HepG2 (cell line): ENCODE results near the gene CAMTA1. TPM values are rescaled to one million over a fixed set of nuclear protein-coding genes. Genes with fewer than 3 reads are reported as not detected.

Experiments used
- ATAC-seq: fragments of 200-7000 bp; cut with Tn5 transposase; 3 replicates; pipeline ENCODE4 v1.9.1; 2020; ENCODE audit warnings: mild to moderate bottlenecking, moderate library complexity
- BruUV-seq: library from RNA; stranded (reverse); fragments of 400-500 nt; replicated peaks from 2 replicates; lab custom pipeline; 2021; lab: Mats Ljungman, UMichigan
- CTCF ChIA-PET: fragments of 300-600 bp; formaldehyde crosslinking; extraction: SDS; loops from one replicate; lab custom pipeline; 2021; ENCODE audit warnings: low total read pairs, inconsistent platforms, low intra/inter-chr PET ratio; lab: Yijun Ruan, JAX
- POLR2A ChIA-PET: fragments of 350-600 bp; sonication (Branson Sonifier 250); formaldehyde crosslinking; loops from one replicate; lab custom pipeline; 2020; ENCODE audit warnings: antibody characterized with exemption, inconsistent platforms; lab: Yijun Ruan, JAX
- DNase-seq: peaks from one replicate; pipeline ENCODE4 v3.0.0-alpha.2; 2015; ENCODE audit warnings: low spot score
- FAIRE-seq: peaks from 3 replicates; lab custom pipeline; 2011; peaks lifted over from hg19 to GRCh38; lab: Jason Lieb, UNC
- H2AFZ ChIP-seq: one replicate; pipeline ENCODE4 v1.6.1; 2011; ENCODE audit warnings: low read length, inconsistent platforms
- H3K27ac ChIP-seq: fragments of 300-600 bp; 3 replicates; pipeline ENCODE4 v1.8.0; 2011; ENCODE audit warnings: mixed run types, mild to moderate bottlenecking, mixed read lengths, low read length, inconsistent platforms; ENCODE audit not compliant: insufficient read depth; ENCODE audit errors: extremely low read length
- H3K27me3 ChIP-seq, 2 experiments: fragments of 200-600 bp in 1 of 2; 2 replicates in 1 of 2; 3 replicates in 1 of 2; pipeline versions ENCODE4 v1.6.0 to v1.8.0; 2011; ENCODE audit warnings: low read length in 2 of 2, mild to moderate bottlenecking in 2 of 2, moderate library complexity in 2 of 2, inconsistent platforms in 1 of 2; ENCODE audit not compliant: insufficient read depth in 2 of 2, control insufficient read depth in 1 of 2
- H3K36me3 ChIP-seq, 2 experiments: fragments of 200-600 bp in 1 of 2; replicated peaks in 1 of 2; 2 replicates in 1 of 2; 3 replicates in 1 of 2; pipeline versions ENCODE4 v1.5.1 to v1.8.0; 2011; ENCODE audit warnings: low read length in 2 of 2, inconsistent platforms in 1 of 2; ENCODE audit not compliant: insufficient read depth in 2 of 2, control insufficient read depth in 1 of 2
- H3K4me1 ChIP-seq: 2 replicates; pipeline ENCODE4 v1.5.1; 2012; ENCODE audit warnings: low read length, inconsistent platforms; ENCODE audit not compliant: insufficient read depth
- H3K4me2 ChIP-seq: 2 replicates; pipeline ENCODE4 v1.6.0; 2011; ENCODE audit warnings: low read depth, low read length, inconsistent platforms
- H3K4me3 ChIP-seq, 3 experiments: fragments of 200-600 bp in 1 of 3; sonication (generic), shearing (Covaris generic) in 1 of 3; replicated peaks in 1 of 3; 2 replicates each; pipeline ENCODE4 v1.5.1; 2011 to 2016; ENCODE audit warnings: low read length in 3 of 3, inconsistent platforms in 2 of 3, low read depth in 2 of 3, mild to moderate bottlenecking in 2 of 3, control low read depth in 1 of 3, mixed read lengths in 1 of 3; ENCODE audit not compliant: insufficient read depth in 1 of 3
- H3K79me2 ChIP-seq: one replicate; pipeline ENCODE4 v1.6.1; 2011; ENCODE audit warnings: low read length, inconsistent platforms; ENCODE audit not compliant: insufficient read depth
- H3K9ac ChIP-seq: 2 replicates; pipeline ENCODE4 v1.6.0; 2011; ENCODE audit warnings: mild to moderate bottlenecking, low read depth, low read length, inconsistent platforms; ENCODE audit not compliant: insufficient read depth
- H3K9me3 ChIP-seq: 2 replicates; pipeline ENCODE4 v1.5.1; 2012; ENCODE audit warnings: mild to moderate bottlenecking, low read length
- H4K20me1 ChIP-seq: 2 replicates; pipeline ENCODE4 v1.6.0; 2011; ENCODE audit warnings: inconsistent platforms, mild to moderate bottlenecking, low read length, moderate library complexity; ENCODE audit not compliant: insufficient read depth
- ARID2 ChIP-seq: sonication (generic); formaldehyde crosslinking; IDR thresholded peaks from 2 replicates; pipeline ENCODE4 v1.8.1; 2022; ENCODE audit warnings: mild to moderate bottlenecking, missing genetic modification reagents, borderline replicate concordance
- ATF7 ChIP-seq, 2 experiments: fragments of 450-650 bp in 1 of 2; sonication (generic) in 1 of 2; formaldehyde crosslinking in 1 of 2; IDR thresholded peaks; 2 replicates each; pipeline versions ENCODE4 v1.4.0 to v1.6.1; 2016 to 2020; ENCODE audit warnings: antibody characterized with exemption in 1 of 2, mild to moderate bottlenecking in 1 of 2, missing genetic modification reagents in 1 of 2
- DZIP1 ChIP-seq: sonication (generic); formaldehyde crosslinking; IDR thresholded peaks from 2 replicates; pipeline ENCODE4 v1.5.0; 2020; ENCODE audit warnings: mild to moderate bottlenecking, missing genetic modification reagents
- ELF4 ChIP-seq: sonication (generic); formaldehyde crosslinking; IDR thresholded peaks from 2 replicates; pipeline ENCODE4 v1.5.0; 2020; ENCODE audit warnings: missing genetic modification reagents, mild to moderate bottlenecking, moderate library complexity, borderline replicate concordance
- MEIS2 ChIP-seq: sonication (generic); formaldehyde crosslinking; IDR thresholded peaks from 2 replicates; pipeline ENCODE4 v1.9.0; 2021; ENCODE audit warnings: mild to moderate bottlenecking, missing genetic modification reagents
- PCBP2 ChIP-seq: fragments of 200-400 bp; formaldehyde crosslinking; optimal IDR thresholded peaks from 2 replicates; pipeline ENCODE3; 2018; ENCODE audit warnings: low read length, low read depth; ENCODE audit not compliant: poor library complexity, severe bottlenecking
- ZBTB37 ChIP-seq: sonication (generic); formaldehyde crosslinking; IDR thresholded peaks from 2 replicates; pipeline ENCODE4 v1.4.0; 2020; ENCODE audit warnings: mild to moderate bottlenecking, missing genetic modification reagents
- ZNF138 ChIP-seq: sonication (generic); formaldehyde crosslinking; IDR thresholded peaks from 2 replicates; pipeline ENCODE4 v1.5.0; 2020; ENCODE audit warnings: mild to moderate bottlenecking, low read depth, missing genetic modification reagents
- ZNF431 ChIP-seq: sonication (generic); formaldehyde crosslinking; IDR thresholded peaks from 2 replicates; pipeline ENCODE4 v1.9.0; 2022; ENCODE audit warnings: missing genetic modification reagents, low read depth, mild to moderate bottlenecking, borderline replicate concordance
- ZNF580 ChIP-seq: IDR thresholded peaks from 2 replicates; pipeline ENCODE4 v1.6.1; 2016; ENCODE audit warnings: low read depth, borderline replicate concordance
- ZNF678 ChIP-seq: sonication (generic); formaldehyde crosslinking; IDR thresholded peaks from 2 replicates; pipeline ENCODE4 v1.4.0; 2020; ENCODE audit warnings: mild to moderate bottlenecking, missing genetic modification reagents
- ZNF782 ChIP-seq: sonication (generic); formaldehyde crosslinking; IDR thresholded peaks from 2 replicates; pipeline ENCODE4 v1.4.0; 2020; ENCODE audit warnings: missing genetic modification reagents, mild to moderate bottlenecking, borderline replicate concordance
- ZSCAN20 ChIP-seq: sonication (generic); formaldehyde crosslinking; IDR thresholded peaks from 2 replicates; pipeline ENCODE4 v1.4.0; 2020; ENCODE audit warnings: missing genetic modification reagents, mild to moderate bottlenecking, borderline replicate concordance
- WGBS: methylation state at CpG from one replicate; pipeline ENCODE4 v1.1.6; 2017; ENCODE audit warnings: low lambda C conversion rate; 5-methylcytosine and 5-hydroxymethylcytosine counted together
- in situ Hi-C: cut with HindIII; loops from 2 replicates; pipeline ENCODE4 v1.10.0; 2017; ENCODE audit warnings: low pct_unique_long_range_greater_than_20kb; ENCODE audit not compliant: extremely low pct_ligation_motif_present
- intact Hi-C: fragments of 100-400 bp; cut with micrococcal nuclease; formaldehyde crosslinking; loops from one replicate; pipeline ENCODE4 v1.10.0; 2022; ENCODE audit not compliant: unreplicated experiment
- polyA plus RNA-seq, 8 experiments: library from polyadenylated mRNA; depleted of rRNA in 3 of 8; stranded (reverse) in 7 of 8; unstranded in 1 of 8; fragments of >200 nt; fragmentation: Illumina TruSeq in 4 of 8; extraction: Trizol in 4 of 8; gene quantifications; 2 replicates each; pipeline versions ENCODE4 v1.2.1 to v1.2.3, GENCODE V29; 2011 to 2016; ENCODE audit warnings: low read depth in 4 of 8, missing spikeins in 1 of 8, mixed read lengths in 1 of 8; ENCODE audit not compliant: insufficient read depth in 1 of 8
- total RNA-seq, 5 experiments: library from RNA; depleted of rRNA; stranded (reverse); fragments of >200 nt; fragmentation: Illumina TruSeq; extraction: Trizol; gene quantifications; 2 replicates each; pipeline ENCODE4 v1.2.3, GENCODE V29; 2016; ENCODE audit warnings: low read depth in 1 of 5
- TF ChIP-seq, protein P1 (sequence below): sonication (generic); formaldehyde crosslinking; conservative IDR thresholded peaks from 2 replicates; pipeline ENCODE4 v1.5.0; 2020; ENCODE audit warnings: missing genetic modification reagents
- TF ChIP-seq, protein P2 (sequence below): sonication (generic); formaldehyde crosslinking; IDR thresholded peaks from 2 replicates; pipeline ENCODE4 v1.4.0; 2020; ENCODE audit warnings: mild to moderate bottlenecking, missing genetic modification reagents

CAMTA1 gene
- total and polyA plus RNA-seq, 2 of the 13 experiments (the other 11 are each of a cell fraction or from before 2014, with no cell fraction given): 25.0 to 36.4 TPM

DNA sequence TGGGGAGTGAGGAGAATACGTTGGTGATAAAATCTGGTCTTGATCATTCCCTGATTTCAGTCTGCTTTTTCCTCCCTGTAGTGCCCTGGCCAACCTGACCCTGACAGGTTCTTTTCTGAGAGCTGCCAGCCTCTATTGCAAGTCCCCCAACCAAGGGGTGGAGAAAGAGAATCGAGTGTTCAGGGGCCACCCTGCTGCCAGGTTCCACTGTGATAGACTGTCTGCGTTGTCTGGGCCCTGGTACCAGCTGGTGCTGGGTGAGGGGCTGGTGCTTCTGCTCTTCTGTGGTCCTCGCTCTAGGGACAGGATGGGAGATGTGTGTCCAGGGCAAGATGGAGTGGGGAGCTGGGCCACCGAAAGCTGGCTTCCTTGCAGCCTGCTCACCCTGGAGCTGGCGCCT is 214.6 kb downstream of the CAMTA1 start (continued):
- TF ChIP-seq DZIP1 (CRISPR knock-in tag) (no peak), ZNF138 (CRISPR knock-in tag) (no peak), ELF4 (CRISPR knock-in tag) (no peak), PCBP2 (no peak), ZSCAN20 (no peak), ATF7 (IDR thresholded peaks at IDR 0.05) (no peak), ATF7 (CRISPR knock-in tag; IDR thresholded peaks at IDR 0.05) (no peak)
- TF ChIP-seq, protein P1, sequence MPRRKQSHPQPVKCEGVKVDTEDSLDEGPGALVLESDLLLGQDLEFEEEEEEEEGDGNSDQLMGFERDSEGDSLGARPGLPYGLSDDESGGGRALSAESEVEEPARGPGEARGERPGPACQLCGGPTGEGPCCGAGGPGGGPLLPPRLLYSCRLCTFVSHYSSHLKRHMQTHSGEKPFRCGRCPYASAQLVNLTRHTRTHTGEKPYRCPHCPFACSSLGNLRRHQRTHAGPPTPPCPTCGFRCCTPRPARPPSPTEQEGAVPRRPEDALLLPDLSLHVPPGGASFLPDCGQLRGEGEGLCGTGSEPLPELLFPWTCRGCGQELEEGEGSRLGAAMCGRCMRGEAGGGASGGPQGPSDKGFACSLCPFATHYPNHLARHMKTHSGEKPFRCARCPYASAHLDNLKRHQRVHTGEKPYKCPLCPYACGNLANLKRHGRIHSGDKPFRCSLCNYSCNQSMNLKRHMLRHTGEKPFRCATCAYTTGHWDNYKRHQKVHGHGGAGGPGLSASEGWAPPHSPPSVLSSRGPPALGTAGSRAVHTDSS (CRISPR knock-in tag): no peak
- TF ChIP-seq, all 625 proteins: peak for 0

- Histone ChIP-seq H3K4me3 (no peak overlapping the region), H2AFZ (no peak overlapping the region), H3K36me3 (no peaks in the 10 kb centered on the region), H3K9me3 (no peaks in the 10 kb centered on the region), H3K4me2 (no peak overlapping the region), H3K27me3 (peaks cover 3 to 32% of the 10 kb centered on the region in 2 experiments; a peak in 3 of 5 replicates), H3K4me1 (no peaks in the 10 kb centered on the region), H3K27ac (no peak overlapping the region), H4K20me1 (no peaks in the 10 kb centered on the region), H3K79me2 (no peaks in the 10 kb centered on the region), H3K9ac (no peak overlapping the region)
- DNase-seq (no peak), FAIRE-seq (no peak), ATAC-seq (no peak)
- ChIA-PET CTCF (no interaction called here), POLR2A (no interaction called here)
- WGBS: 22% methylated on average over 3 of the region's 3 CpGs
- intact Hi-C loops: no loop called here
- in situ Hi-C loops: no loop called here
- BruUV-seq: no TSS peak
- no peak for TF ChIP-seq ZNF431
- no peak for TF ChIP-seq ZNF580 (CRISPR knock-in tag)
- no peak for TF ChIP-seq ZBTB37
- no peak for TF ChIP-seq ZNF782 (CRISPR knock-in tag)
- no peak for TF ChIP-seq MEIS2 (CRISPR knock-in tag)
- TF ChIP-seq, protein P2, sequence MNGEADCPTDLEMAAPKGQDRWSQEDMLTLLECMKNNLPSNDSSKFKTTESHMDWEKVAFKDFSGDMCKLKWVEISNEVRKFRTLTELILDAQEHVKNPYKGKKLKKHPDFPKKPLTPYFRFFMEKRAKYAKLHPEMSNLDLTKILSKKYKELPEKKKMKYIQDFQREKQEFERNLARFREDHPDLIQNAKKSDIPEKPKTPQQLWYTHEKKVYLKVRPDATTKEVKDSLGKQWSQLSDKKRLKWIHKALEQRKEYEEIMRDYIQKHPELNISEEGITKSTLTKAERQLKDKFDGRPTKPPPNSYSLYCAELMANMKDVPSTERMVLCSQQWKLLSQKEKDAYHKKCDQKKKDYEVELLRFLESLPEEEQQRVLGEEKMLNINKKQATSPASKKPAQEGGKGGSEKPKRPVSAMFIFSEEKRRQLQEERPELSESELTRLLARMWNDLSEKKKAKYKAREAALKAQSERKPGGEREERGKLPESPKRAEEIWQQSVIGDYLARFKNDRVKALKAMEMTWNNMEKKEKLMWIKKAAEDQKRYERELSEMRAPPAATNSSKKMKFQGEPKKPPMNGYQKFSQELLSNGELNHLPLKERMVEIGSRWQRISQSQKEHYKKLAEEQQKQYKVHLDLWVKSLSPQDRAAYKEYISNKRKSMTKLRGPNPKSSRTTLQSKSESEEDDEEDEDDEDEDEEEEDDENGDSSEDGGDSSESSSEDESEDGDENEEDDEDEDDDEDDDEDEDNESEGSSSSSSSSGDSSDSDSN (CRISPR knock-in tag): no peak
- no peak for TF ChIP-seq ARID2
- no peak for TF ChIP-seq ZNF678 (CRISPR knock-in tag)
Observed at GRCh38 chr1:7000720-7001119, 215.5 kb downstream of the CAMTA1 start.
